Neural cell (in vitro differentiated cells): Measurements from ENCODE around the gene RNF213. TPM values are rescaled to one million over a fixed set of nuclear protein-coding genes. Genes with fewer than 3 reads are reported as not detected.

Source experiments
- H2AFZ ChIP-seq: fragments of 200-600, 300-800 bp; sonication (generic), shearing (Covaris generic); 2 replicates; pipeline ENCODE4 v1.6.0; 2014; ENCODE audit warnings: low read depth, mild to moderate bottlenecking, antibody characterized with exemption, low read length, moderate library complexity
- H3F3A ChIP-seq: fragments of 200-600 bp; shearing (Covaris generic); 2 replicates; pipeline ENCODE4 v1.6.1; 2016; ENCODE audit warnings: mild to moderate bottlenecking, moderate library complexity, mixed read lengths, antibody characterized with exemption, low read length; ENCODE audit not compliant: insufficient read depth, poor library complexity, severe bottlenecking
- H3K27ac ChIP-seq: fragments of 200-600, 300-800 bp; sonication (generic), shearing (Covaris generic); 2 replicates; pipeline ENCODE4 v1.5.1; 2014; ENCODE audit warnings: mild to moderate bottlenecking, low read length, moderate library complexity
- H3K27me3 ChIP-seq: fragments of 300-800, 200-600 bp; sonication (generic), shearing (Covaris generic); 2 replicates; pipeline ENCODE4 v1.6.0; 2014; ENCODE audit warnings: mild to moderate bottlenecking, low read depth, low read length, moderate library complexity; ENCODE audit not compliant: insufficient read depth
- H3K36me3 ChIP-seq: fragments of 300-800, 200-600 bp; sonication (generic), shearing (Covaris generic); 2 replicates; pipeline ENCODE4 v1.5.1; 2014; ENCODE audit warnings: mild to moderate bottlenecking, antibody characterized with exemption, low read length, moderate library complexity; ENCODE audit not compliant: insufficient read depth
- H3K4me2 ChIP-seq: fragments of 300-800, 200-600 bp; sonication (generic), shearing (Covaris generic); 2 replicates; pipeline ENCODE4 v1.6.0; 2014; ENCODE audit warnings: mild to moderate bottlenecking, low read length
- H3K4me3 ChIP-seq: fragments of 300-800, 200-600 bp; sonication (generic), shearing (Covaris generic); 2 replicates; pipeline ENCODE4 v1.5.1; 2014; ENCODE audit warnings: mild to moderate bottlenecking, low read length, moderate library complexity
- H3K79me2 ChIP-seq: fragments of 200-600 bp; shearing (Covaris generic); replicated peaks from 2 replicates; pipeline ENCODE4 v1.6.0; 2014; ENCODE audit warnings: mild to moderate bottlenecking, low read length, moderate library complexity; ENCODE audit not compliant: insufficient read depth
- H3K9ac ChIP-seq: fragments of 300-800, 200-600 bp; sonication (generic), shearing (Covaris generic); 2 replicates; pipeline ENCODE4 v1.6.1; 2016; ENCODE audit warnings: mild to moderate bottlenecking, low read length, mixed read lengths
- H3K9me2 ChIP-seq: fragments of 200-600 bp; shearing (Covaris generic); 2 replicates; pipeline ENCODE4 v1.6.1; 2016; ENCODE audit warnings: mild to moderate bottlenecking, low read length, mixed read lengths; ENCODE audit not compliant: insufficient read depth
- H3K9me3 ChIP-seq: fragments of 200-600, 300-800 bp; sonication (generic), shearing (Covaris generic); 2 replicates; pipeline ENCODE4 v1.6.1; 2016; ENCODE audit warnings: mild to moderate bottlenecking, mixed run types, low read length, moderate library complexity, mixed read lengths
- H4K20me1 ChIP-seq: fragments of 200-600 bp; shearing (Covaris generic); 2 replicates; pipeline ENCODE4 v1.6.1; 2016; ENCODE audit warnings: mild to moderate bottlenecking, mixed run types; ENCODE audit not compliant: insufficient read depth
- EP300 ChIP-seq: fragments of 450-650 bp; conservative IDR thresholded peaks from 2 replicates; pipeline ENCODE4 v1.6.1; 2014; ENCODE audit warnings: antibody characterized with exemption, mild to moderate bottlenecking, moderate library complexity; ENCODE audit not compliant: poor library complexity, severe bottlenecking
- EZH2 ChIP-seq: fragments of 200-600, 300-800 bp; shearing (Covaris generic), sonication (generic); IDR thresholded peaks from 2 replicates; pipeline ENCODE4 v1.6.1; 2014; ENCODE audit warnings: antibody characterized with exemption, low read length, borderline replicate concordance, mild to moderate bottlenecking; ENCODE audit not compliant: insufficient read depth, poor library complexity, severe bottlenecking
- MXI1 ChIP-seq: fragments of 450-650 bp; conservative IDR thresholded peaks from 2 replicates; pipeline ENCODE4 v1.6.1; 2014; ENCODE audit warnings: antibody characterized with exemption, mild to moderate bottlenecking; ENCODE audit not compliant: poor library complexity, severe bottlenecking
- POLR2AphosphoS5 ChIP-seq: IDR thresholded peaks from 2 replicates; pipeline ENCODE4 v1.6.1; 2012
- RAD21 ChIP-seq: fragments of 450-650 bp; conservative IDR thresholded peaks from 2 replicates; pipeline ENCODE4 v1.6.1; 2014; ENCODE audit warnings: antibody characterized with exemption, mild to moderate bottlenecking, moderate library complexity
- REST ChIP-seq: IDR thresholded peaks from 2 replicates; pipeline ENCODE4 v1.6.1; 2012; ENCODE audit warnings: borderline replicate concordance
- SMC3 ChIP-seq: fragments of 450-650 bp; conservative IDR thresholded peaks from 2 replicates; pipeline ENCODE4 v1.6.1; 2014; ENCODE audit warnings: antibody characterized with exemption, mild to moderate bottlenecking, moderate library complexity; ENCODE audit not compliant: poor library complexity
- TAF1 ChIP-seq: IDR thresholded peaks from 2 replicates; pipeline ENCODE4 v1.6.1; 2012; ENCODE audit warnings: low read depth
- polyA plus RNA-seq: library from polyadenylated mRNA; depleted of rRNA; stranded (reverse); fragments of >200 nt; gene quantifications from 2 replicates; pipeline ENCODE4 v1.2.3, GENCODE V29; 2014
- TF ChIP-seq, protein P1 (sequence below): fragments of 450-650 bp; IDR thresholded peaks from 2 replicates; pipeline ENCODE4 v1.5.1; 2014; ENCODE audit warnings: antibody characterized with exemption, mild to moderate bottlenecking, moderate library complexity; ENCODE audit not compliant: poor library complexity, severe bottlenecking

Gene RNF213
- polyA plus RNA-seq, 1 donor from 2014 or later, result 1.5 TPM

DNA sequence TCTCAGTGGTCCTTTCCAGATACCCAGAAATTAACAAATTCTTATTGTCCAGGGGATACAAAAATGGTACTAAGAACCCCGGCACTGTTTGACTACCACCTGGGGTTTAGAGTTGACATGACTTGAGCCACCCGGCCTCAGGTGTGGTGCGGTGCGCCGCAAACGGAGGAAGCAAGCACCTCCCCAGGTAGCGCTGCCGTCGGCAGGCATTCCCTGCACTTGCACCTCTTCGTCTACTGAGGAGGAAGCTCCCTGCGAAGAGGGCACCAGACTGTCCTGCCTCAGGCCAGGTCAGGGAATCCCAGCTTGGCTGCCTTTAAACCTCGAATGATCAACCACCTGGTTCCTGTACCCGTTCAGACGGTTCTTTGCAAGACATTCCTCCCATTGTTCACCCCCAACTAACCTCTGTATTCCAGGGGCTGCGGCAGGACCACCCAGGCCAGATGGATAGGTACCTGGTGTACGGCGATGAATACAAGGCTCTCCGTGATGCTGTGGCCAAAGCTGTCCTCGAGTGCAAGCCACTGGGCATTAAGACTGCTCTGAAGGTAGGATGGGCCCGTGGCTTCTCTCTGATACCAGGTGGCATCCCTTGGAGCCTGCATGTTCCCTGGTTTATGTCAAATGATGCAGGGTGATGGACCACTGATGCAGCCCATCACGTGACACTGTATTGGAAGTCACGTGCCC, 113.5 kb downstream of the RNF213 start:
- H3K9ac ChIP-seq, result no peak overlapping the region
- no peak overlapping the region for H3K4me3 ChIP-seq
- no peaks in the 10 kb centered on the region for H3K36me3 ChIP-seq
- H3K9me2 ChIP-seq, result no peaks in the 10 kb centered on the region
- no peak overlapping the region for H3K27ac ChIP-seq
- no peaks in the 10 kb centered on the region for H3K9me3 ChIP-seq
- H2AFZ ChIP-seq, result no peak overlapping the region
- TF ChIP-seq EP300 (no peak), MXI1 (no peak), TAF1 (no peak)
- TF ChIP-seq, protein P1, sequence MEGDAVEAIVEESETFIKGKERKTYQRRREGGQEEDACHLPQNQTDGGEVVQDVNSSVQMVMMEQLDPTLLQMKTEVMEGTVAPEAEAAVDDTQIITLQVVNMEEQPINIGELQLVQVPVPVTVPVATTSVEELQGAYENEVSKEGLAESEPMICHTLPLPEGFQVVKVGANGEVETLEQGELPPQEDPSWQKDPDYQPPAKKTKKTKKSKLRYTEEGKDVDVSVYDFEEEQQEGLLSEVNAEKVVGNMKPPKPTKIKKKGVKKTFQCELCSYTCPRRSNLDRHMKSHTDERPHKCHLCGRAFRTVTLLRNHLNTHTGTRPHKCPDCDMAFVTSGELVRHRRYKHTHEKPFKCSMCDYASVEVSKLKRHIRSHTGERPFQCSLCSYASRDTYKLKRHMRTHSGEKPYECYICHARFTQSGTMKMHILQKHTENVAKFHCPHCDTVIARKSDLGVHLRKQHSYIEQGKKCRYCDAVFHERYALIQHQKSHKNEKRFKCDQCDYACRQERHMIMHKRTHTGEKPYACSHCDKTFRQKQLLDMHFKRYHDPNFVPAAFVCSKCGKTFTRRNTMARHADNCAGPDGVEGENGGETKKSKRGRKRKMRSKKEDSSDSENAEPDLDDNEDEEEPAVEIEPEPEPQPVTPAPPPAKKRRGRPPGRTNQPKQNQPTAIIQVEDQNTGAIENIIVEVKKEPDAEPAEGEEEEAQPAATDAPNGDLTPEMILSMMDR, result no peak
- no peaks in the 10 kb centered on the region for H4K20me1 ChIP-seq
- no peaks in the 10 kb centered on the region for H3K79me2 ChIP-seq
- H3F3A ChIP-seq, result no peaks in the 10 kb centered on the region
- no peak overlapping the region for H3K4me2 ChIP-seq
- H3K27me3 ChIP-seq, result no peaks in the 10 kb centered on the region

GRCh38 chr17:80374732-80375585, 114.3 kb downstream of the RNF213 start:
- H3K27ac ChIP-seq, result no peak overlapping the region
- no peak overlapping the region for H3K4me2 ChIP-seq
- no peaks in the 10 kb centered on the region for H3K27me3 ChIP-seq
- H3K79me2 ChIP-seq, result no peaks in the 10 kb centered on the region
- TF ChIP-seq RAD21 (no peak), SMC3 (no peak)
- no peaks in the 10 kb centered on the region for H3K36me3 ChIP-seq
- no peak overlapping the region for H3K4me3 ChIP-seq
- no peaks in the 10 kb centered on the region for H4K20me1 ChIP-seq
- H3K9me2 ChIP-seq, result no peaks in the 10 kb centered on the region
- no peak overlapping the region for H3K9ac ChIP-seq
- no peaks in the 10 kb centered on the region for H3K9me3 ChIP-seq
- H2AFZ ChIP-seq, result no peak overlapping the region
- H3F3A ChIP-seq, result no peaks in the 10 kb centered on the region

- H3K9me2 ChIP-seq, result no peaks in the 10 kb centered on the region
- H3K9ac ChIP-seq, result no peak overlapping the region
- no peaks in the 10 kb centered on the region for H3F3A ChIP-seq
- no peaks in the 10 kb centered on the region for H4K20me1 ChIP-seq
- TF ChIP-seq MXI1, result no peak
- TF ChIP-seq, protein P1, result no peak
- no peak for TF ChIP-seq REST
- no peak for TF ChIP-seq RAD21
- TF ChIP-seq SMC3, result no peak
- TF ChIP-seq EP300, result no peak
- no peak for TF ChIP-seq POLR2AphosphoS5
- no peak for TF ChIP-seq EZH2
- TF ChIP-seq TAF1, result no peak
- no peaks in the 10 kb centered on the region for H3K36me3 ChIP-seq
- H3K4me2 ChIP-seq, result no peak overlapping the region
- H2AFZ ChIP-seq, result no peak overlapping the region
- no peaks in the 10 kb centered on the region for H3K9me3 ChIP-seq
- no peak overlapping the region for H3K4me3 ChIP-seq
- no peaks in the 10 kb centered on the region for H3K79me2 ChIP-seq
- no peak overlapping the region for H3K27ac ChIP-seq
- no peaks in the 10 kb centered on the region for H3K27me3 ChIP-seq
Observed at GRCh38 chr17:80376531-80376930, 115.9 kb downstream of the RNF213 start.
